K562 (cell line): Measurements from ENCODE around the gene SLC35G1. TPM values are rescaled to one million over a fixed set of nuclear protein-coding genes. Genes with fewer than 3 reads are reported as not detected.

Source experiments
- ATAC-seq: fragments of 200-7000 bp; cut with Tn5 transposase; 3 replicates; pipeline ENCODE4 v1.9.1; 2020; ENCODE audit warnings: moderate library complexity
- BruUV-seq: library from RNA; stranded (reverse); fragments of 400-500 nt; replicated peaks from 2 replicates; lab custom pipeline; 2021; lab: Mats Ljungman, UMichigan
- CTCF ChIA-PET: fragments of 300-600 bp; formaldehyde crosslinking; extraction: SDS; loops from one replicate; lab custom pipeline; 2021; ENCODE audit warnings: low intra/inter-chr PET ratio; lab: Yijun Ruan, JAX
- POLR2A ChIA-PET: fragments of 300-600, 350-650 bp; sonication (Branson Sonifier 250); formaldehyde crosslinking; extraction: SDS; loops from one replicate; lab custom pipeline; 2021; ENCODE audit warnings: antibody characterized with exemption, inconsistent platforms; lab: Yijun Ruan, JAX
- DNase-seq, 4 experiments: peaks; one replicate each; pipeline versions ENCODE4 v3.0.0 to v3.0.0-alpha.2; 2011 to 2018; ENCODE audit warnings: low spot score in 3 of 4, mixed read lengths in 3 of 4; ENCODE audit errors: extremely low read depth in 1 of 4
- FAIRE-seq: peaks from 2 replicates; lab custom pipeline; 2011; peaks lifted over from hg19 to GRCh38; lab: Jason Lieb, UNC
- H2AFZ ChIP-seq: 2 replicates; pipeline ENCODE4 v1.6.0; 2011; ENCODE audit warnings: low read depth, low read length, control low read depth, inconsistent platforms
- H3K27ac ChIP-seq: fragments of 200-600 bp; 3 replicates; pipeline ENCODE4 v1.8.0; 2011; ENCODE audit warnings: low read depth, mild to moderate bottlenecking, control low read depth, inconsistent platforms, low read length, moderate library complexity, mixed read lengths; ENCODE audit errors: extremely low read depth
- H3K27me3 ChIP-seq, 2 experiments: fragments of 300-600 bp in 1 of 2; 2 replicates in 1 of 2; 3 replicates in 1 of 2; pipeline versions ENCODE4 v1.6.0 to v1.8.0; 2011; ENCODE audit warnings: inconsistent platforms in 2 of 2, low read length in 2 of 2, mild to moderate bottlenecking in 1 of 2, mixed read lengths in 1 of 2, moderate library complexity in 1 of 2; ENCODE audit not compliant: control insufficient read depth in 2 of 2, insufficient read depth in 2 of 2
- H3K36me3 ChIP-seq: fragments of 300-600 bp; 3 replicates; pipeline ENCODE4 v1.8.0; 2011; ENCODE audit warnings: mild to moderate bottlenecking, low read length, inconsistent platforms; ENCODE audit not compliant: control insufficient read depth, insufficient read depth
- H3K4me1 ChIP-seq, 2 experiments: fragments of 200-600 bp in 1 of 2; replicated peaks in 1 of 2; 2 replicates in 1 of 2; 3 replicates in 1 of 2; pipeline versions ENCODE4 v1.5.1 to v1.8.0; 2011; ENCODE audit warnings: inconsistent platforms in 2 of 2, low read length in 2 of 2, mild to moderate bottlenecking in 1 of 2, mixed read lengths in 1 of 2, moderate library complexity in 1 of 2; ENCODE audit not compliant: control insufficient read depth in 2 of 2, insufficient read depth in 2 of 2
- H3K4me2 ChIP-seq: 2 replicates; pipeline ENCODE4 v1.6.1; 2011; ENCODE audit warnings: low read length, control low read depth, inconsistent platforms, mixed read lengths; ENCODE audit not compliant: insufficient read depth
- H3K4me3 ChIP-seq: fragments of 200-600 bp; sonication (generic), shearing (Covaris generic); 2 replicates; pipeline ENCODE4 v1.5.1; 2016; ENCODE audit warnings: control low read depth, inconsistent platforms
- H3K79me2 ChIP-seq: fragments of 200-600 bp; 3 replicates; pipeline ENCODE4 v1.8.0; 2011; ENCODE audit warnings: low read length, inconsistent platforms; ENCODE audit not compliant: control insufficient read depth, insufficient read depth
- H3K9ac ChIP-seq, 2 experiments: 2 replicates each; pipeline versions ENCODE4 v1.6.0 to v1.6.1; 2011; ENCODE audit warnings: low read depth in 2 of 2, low read length in 2 of 2, control low read depth in 1 of 2, inconsistent platforms in 1 of 2, mild to moderate bottlenecking in 1 of 2, mixed read lengths in 1 of 2; ENCODE audit not compliant: insufficient read depth in 1 of 2
- H3K9me1 ChIP-seq: one replicate; pipeline ENCODE4 v1.6.0; 2011; ENCODE audit warnings: inconsistent platforms, mild to moderate bottlenecking, low read length, moderate library complexity; ENCODE audit not compliant: control insufficient read depth, insufficient read depth
- H3K9me3 ChIP-seq: replicated peaks from 2 replicates; pipeline ENCODE4 v1.5.1; 2011; ENCODE audit warnings: low read depth, low read length, inconsistent platforms; ENCODE audit not compliant: control insufficient read depth, insufficient read depth
- H4K20me1 ChIP-seq: replicated peaks from 2 replicates; pipeline ENCODE4 v1.6.1; 2011; ENCODE audit warnings: low read length, inconsistent platforms, mixed read lengths; ENCODE audit not compliant: control insufficient read depth, insufficient read depth
- BRCA1 ChIP-seq, 2 experiments: fragments of 450-650 bp in 1 of 2; sonication (generic) in 1 of 2; formaldehyde crosslinking in 1 of 2; IDR thresholded peaks; 2 replicates each; pipeline versions ENCODE4 v1.5.0 to v1.6.1; 2017 to 2020; ENCODE audit warnings: mild to moderate bottlenecking in 1 of 2, missing genetic modification reagents in 1 of 2
- CHD7 ChIP-seq: fragments of 200-600 bp; sonication (generic); IDR thresholded peaks from one replicate; pipeline ENCODE4 v1.6.1; 2012; ENCODE audit warnings: mild to moderate bottlenecking, low read depth, low read length, inconsistent platforms
- FUS ChIP-seq: fragments of 200-400 bp; formaldehyde crosslinking; optimal IDR thresholded peaks from 2 replicates; pipeline ENCODE3; 2017; ENCODE audit warnings: low read depth, low read length
- PATZ1 ChIP-seq: fragments of 250-450 bp; sonication (Bioruptor Pico); IDR thresholded peaks from 2 replicates; pipeline ENCODE4 v1.5.0; 2020; ENCODE audit warnings: mild to moderate bottlenecking, borderline replicate concordance
- PURB ChIP-seq: sonication (generic); formaldehyde crosslinking; IDR thresholded peaks from 2 replicates; pipeline ENCODE4 v1.9.0; 2021; ENCODE audit warnings: low read depth, mild to moderate bottlenecking, missing genetic modification reagents
- ZFPM2 ChIP-seq: fragments of 250-450 bp; sonication (Bioruptor Pico); IDR thresholded peaks from 2 replicates; pipeline ENCODE4 v1.5.1; 2022; ENCODE audit warnings: mild to moderate bottlenecking
- ZNF121 ChIP-seq: sonication (generic); formaldehyde crosslinking; conservative IDR thresholded peaks from 2 replicates; pipeline ENCODE4 v1.8.0; 2022; ENCODE audit warnings: missing genetic modification reagents
- ZNF79 ChIP-seq: fragments of 250-450 bp; sonication (Bioruptor Pico); IDR thresholded peaks from 2 replicates; pipeline ENCODE4 v1.4.0; 2020; ENCODE audit warnings: low read depth, mild to moderate bottlenecking, moderate library complexity
- WGBS: fragments of 100-300 bp; shearing (Covaris generic); methylation state at CpG from one replicate; pipeline ENCODE4 v1.1.6; 2016; ENCODE audit warnings: low coverage, mixed read lengths; ENCODE audit not compliant: insufficient coverage; ENCODE audit errors: missing lambda C conversion rate; 5-methylcytosine and 5-hydroxymethylcytosine counted together
- in situ Hi-C: fragments of 300-500 bp; cut with MboI; formaldehyde crosslinking; loops from 4 replicates; pipeline ENCODE4 v1.15.0; 2018; ENCODE audit warnings: inconsistent platforms, mixed read lengths
- intact Hi-C: fragments of 100-400 bp; cut with micrococcal nuclease; formaldehyde crosslinking; loops from 2 replicates; pipeline ENCODE4 v1.14.2; 2022
- polyA plus RNA-seq, 8 experiments: library from polyadenylated mRNA; depleted of rRNA in 4 of 8; stranded (reverse) in 5 of 8; unstranded in 3 of 8; fragments of >200 nt; fragmentation: Nextera tagmentation in 2 of 8; fragmentation: Illumina TruSeq in 1 of 8; extraction: Ambion mirVana in 2 of 8; extraction: Trizol in 1 of 8; gene quantifications; 2 replicates each; pipeline versions ENCODE4 v1.2.1 to v1.2.3, GENCODE V29; 2011 to 2014; ENCODE audit warnings: inconsistent platforms in 1 of 8, missing spikeins in 1 of 8
- total RNA-seq, 7 experiments: library from RNA; depleted of rRNA in 6 of 7; stranded (reverse); fragments of >200 nt in 6 of 7; fragmentation: Illumina TruSeq in 2 of 7; extraction: Trizol in 2 of 7; gene quantifications; 2 replicates each; pipeline versions ENCODE4 v1.2.1 to v1.2.3, GENCODE V29; 2011 to 2021; ENCODE audit warnings: low replicate concordance in 1 of 7

Gene SLC35G1
- total and polyA plus RNA-seq, 9 of the 15 experiments (the other 6 are each of a cell fraction or from before 2014, with no cell fraction given): 0.76 to 8.5 (median 4.9) TPM

- no peaks in the 10 kb centered on the region for H3K36me3 ChIP-seq
- in situ Hi-C loops: no loop called here
- no TSS peak for BruUV-seq
- H3K9ac ChIP-seq: no peak overlapping the region
- no peaks in the 10 kb centered on the region for H3K79me2 ChIP-seq
- H3K9me1 ChIP-seq: no peaks in the 10 kb centered on the region
- no peak overlapping the region for H3K27ac ChIP-seq
- intact Hi-C loops: no loop called here
- ATAC-seq: no peak
- H3K27me3 ChIP-seq: peaks cover 2 to 4% of the 10 kb centered on the region in 2 experiments; a peak in 4 of 5 replicates
- ChIA-PET CTCF (no interaction called here), POLR2A (no interaction called here)
- H3K4me2 ChIP-seq: no peak overlapping the region
- no peaks in the 10 kb centered on the region for H4K20me1 ChIP-seq
- no peak for DNase-seq
- WGBS: 31% methylated on average over 2 of the region's 2 CpGs
- FAIRE-seq: no peak
- peaks cover 0 to 10% of the 10 kb centered on the region in 2 experiments; a peak in 2 of 5 replicates for H3K4me1 ChIP-seq
- H2AFZ ChIP-seq: no peak overlapping the region
- H3K4me3 ChIP-seq: no peak overlapping the region
- no peaks in the 10 kb centered on the region for H3K9me3 ChIP-seq
- TF ChIP-seq ZNF121 (CRISPR knock-in tag) (no peak), CHD7 (no peak), ZNF79 (CRISPR knock-in tag) (no peak), ZFPM2 (no peak), BRCA1 (IDR thresholded peaks at IDR 0.05) (no peak), BRCA1 (CRISPR knock-in tag; IDR thresholded peaks at IDR 0.05) (no peak), PURB (CRISPR knock-in tag) (no peak), PATZ1 (CRISPR knock-in tag) (no peak), FUS (no peak)
Observed at GRCh38 chr10:93872375-93873158, 21.2 kb upstream of the SLC35G1 start.
